ENCODE measurements around the gene UMPS.
"Not testable (repeated sequence)": the region's sequence is repeated elsewhere in the genome, so short reads cannot be mapped to it uniquely, and the experiment has no call there.

Gene UMPS

GRCh38 chr3:124707223-124707622 is 23.0 kb upstream of the UMPS start:
- H3K36me3 ChIP-seq (ENCODE audit: control insufficient read depth, insufficient read depth, low read length); H3K4me1 ChIP-seq (ENCODE audit: control insufficient read depth, insufficient read depth, low read length); H3K9me3 ChIP-seq (ENCODE audit: control insufficient read depth, low read length); H3K27me3 ChIP-seq (ENCODE audit: control insufficient read depth, insufficient read depth, low read length, poor library complexity, severe bottlenecking); H3K4me3 ChIP-seq (ENCODE audit: insufficient read depth, low read depth, low read length): not testable (repeated sequence)
- 87 to 90% methylated on average over 2 of the region's 2 CpGs for WGBS, 2 experiments
- peak overlapping the region; percentile 53 for H3K27ac ChIP-seq (ENCODE audit: insufficient read depth, low read depth, low read length, poor library complexity, severe bottlenecking)

- H3K36me3 ChIP-seq (ENCODE audit: control insufficient read depth, insufficient read depth, low read length): no peaks in the 10 kb centered on the region
- peak overlapping the region; percentile 53 for H3K27ac ChIP-seq (ENCODE audit: insufficient read depth, low read depth, low read length, poor library complexity, severe bottlenecking)
- peaks cover 7% of the 10 kb centered on the region for H3K4me1 ChIP-seq (ENCODE audit: control insufficient read depth, insufficient read depth, low read length)
- peaks cover 2% of the 10 kb centered on the region for H3K9me3 ChIP-seq (ENCODE audit: control insufficient read depth, low read length)
- no peaks in the 10 kb centered on the region for H3K27me3 ChIP-seq (ENCODE audit: control insufficient read depth, insufficient read depth, low read length, poor library complexity, severe bottlenecking)
- 9 to 33% methylated on average over 1 of the region's 1 CpG for WGBS, 2 experiments
- no peak overlapping the region for H3K4me3 ChIP-seq (ENCODE audit: insufficient read depth, low read depth, low read length)
These were observed 22.6 kb upstream of the UMPS start for GRCh38 chr3:124707656-124708062.

GRCh38 chr3:124714223-124714853 is 15.9 kb upstream of the UMPS start:
- no peak overlapping the region for H3K4me3 ChIP-seq (ENCODE audit: insufficient read depth, low read depth, low read length)
- H3K27ac ChIP-seq (ENCODE audit: insufficient read depth, low read depth, low read length, poor library complexity, severe bottlenecking): no peak overlapping the region
- 91% methylated on average over 11 of the region's 11 CpGs for WGBS, 2 experiments
- peaks cover 2% of the 10 kb centered on the region for H3K9me3 ChIP-seq (ENCODE audit: control insufficient read depth, low read length)
- no peaks in the 10 kb centered on the region for H3K27me3 ChIP-seq (ENCODE audit: control insufficient read depth, insufficient read depth, low read length, poor library complexity, severe bottlenecking)
- H3K4me1 ChIP-seq (ENCODE audit: control insufficient read depth, insufficient read depth, low read length): no peaks in the 10 kb centered on the region
- H3K36me3 ChIP-seq (ENCODE audit: control insufficient read depth, insufficient read depth, low read length): no peaks in the 10 kb centered on the region

- WGBS, 2 experiments: 90 to 91% methylated on average over 2 of the region's 2 CpGs
- Histone ChIP-seq H3K36me3 (ENCODE audit: control insufficient read depth, insufficient read depth, low read length) (no peaks in the 10 kb centered on the region), H3K27me3 (ENCODE audit: control insufficient read depth, insufficient read depth, low read length, poor library complexity, severe bottlenecking) (peaks cover 29% of the 10 kb centered on the region), H3K4me1 (ENCODE audit: control insufficient read depth, insufficient read depth, low read length) (no peaks in the 10 kb centered on the region), H3K4me3 (ENCODE audit: insufficient read depth, low read depth, low read length) (no peak overlapping the region), H3K9me3 (ENCODE audit: control insufficient read depth, low read length) (no peaks in the 10 kb centered on the region), H3K27ac (ENCODE audit: insufficient read depth, low read depth, low read length, poor library complexity, severe bottlenecking) (no peak overlapping the region)
These were observed 7.7 kb upstream of the UMPS start for GRCh38 chr3:124722589-124722988.

- Histone ChIP-seq H3K4me3 (ENCODE audit: insufficient read depth, low read depth, low read length) (peak overlapping the region; percentile 71), H3K27ac (ENCODE audit: insufficient read depth, low read depth, low read length, poor library complexity, severe bottlenecking) (no peak overlapping the region), H3K36me3 (ENCODE audit: control insufficient read depth, insufficient read depth, low read length) (no peaks in the 10 kb centered on the region), H3K4me1 (ENCODE audit: control insufficient read depth, insufficient read depth, low read length) (peaks cover 7% of the 10 kb centered on the region), H3K9me3 (ENCODE audit: control insufficient read depth, low read length) (no peaks in the 10 kb centered on the region), H3K27me3 (ENCODE audit: control insufficient read depth, insufficient read depth, low read length, poor library complexity, severe bottlenecking) (peaks cover 31% of the 10 kb centered on the region)
- 24 to 29% methylated on average over 13 of the region's 13 CpGs for WGBS, 2 experiments
These were observed 667 bp downstream of the UMPS start for GRCh38 chr3:124730941-124731297.

- Histone ChIP-seq H3K36me3 (ENCODE audit: control insufficient read depth, insufficient read depth, low read length) (peaks cover 2% of the 10 kb centered on the region), H3K4me1 (ENCODE audit: control insufficient read depth, insufficient read depth, low read length) (peaks cover 7% of the 10 kb centered on the region), H3K27ac (ENCODE audit: insufficient read depth, low read depth, low read length, poor library complexity, severe bottlenecking) (no peak overlapping the region), H3K9me3 (ENCODE audit: control insufficient read depth, low read length) (no peaks in the 10 kb centered on the region), H3K27me3 (ENCODE audit: control insufficient read depth, insufficient read depth, low read length, poor library complexity, severe bottlenecking) (peaks cover 26% of the 10 kb centered on the region), H3K4me3 (ENCODE audit: insufficient read depth, low read depth, low read length) (no peak overlapping the region)
- 91 to 94% methylated on average over 4 of the region's 4 CpGs for WGBS, 2 experiments
These were observed 1.5 kb downstream of the UMPS start for GRCh38 chr3:124731760-124732159.

GRCh38 chr3:124741027-124741426 is 10.8 kb downstream of the UMPS start:
- 92 to 96% methylated on average over 6 of the region's 6 CpGs for WGBS, 2 experiments
- Histone ChIP-seq H3K27ac (ENCODE audit: insufficient read depth, low read depth, low read length, poor library complexity, severe bottlenecking) (no peak overlapping the region), H3K4me1 (ENCODE audit: control insufficient read depth, insufficient read depth, low read length) (no peaks in the 10 kb centered on the region), H3K9me3 (ENCODE audit: control insufficient read depth, low read length) (no peaks in the 10 kb centered on the region), H3K27me3 (ENCODE audit: control insufficient read depth, insufficient read depth, low read length, poor library complexity, severe bottlenecking) (no peaks in the 10 kb centered on the region), H3K4me3 (ENCODE audit: insufficient read depth, low read depth, low read length) (no peak overlapping the region), H3K36me3 (ENCODE audit: control insufficient read depth, insufficient read depth, low read length) (peaks cover 80% of the 10 kb centered on the region)

GRCh38 chr3:124745756-124746155 is 15.5 kb downstream of the UMPS start:
- Histone ChIP-seq H3K36me3 (ENCODE audit: control insufficient read depth, insufficient read depth, low read length) (peaks cover 46% of the 10 kb centered on the region), H3K27me3 (ENCODE audit: control insufficient read depth, insufficient read depth, low read length, poor library complexity, severe bottlenecking) (no peaks in the 10 kb centered on the region), H3K27ac (ENCODE audit: insufficient read depth, low read depth, low read length, poor library complexity, severe bottlenecking) (no peak overlapping the region), H3K4me1 (ENCODE audit: control insufficient read depth, insufficient read depth, low read length) (no peaks in the 10 kb centered on the region), H3K4me3 (ENCODE audit: insufficient read depth, low read depth, low read length) (no peak overlapping the region), H3K9me3 (ENCODE audit: control insufficient read depth, low read length) (no peaks in the 10 kb centered on the region)
- WGBS, 2 experiments: 94 to 96% methylated on average over 6 of the region's 6 CpGs

GRCh38 chr3:124747111-124747981 is 17.1 kb downstream of the UMPS start:
- Histone ChIP-seq H3K36me3 (ENCODE audit: control insufficient read depth, insufficient read depth, low read length) (peaks cover 32% of the 10 kb centered on the region), H3K9me3 (ENCODE audit: control insufficient read depth, low read length) (no peaks in the 10 kb centered on the region), H3K27ac (ENCODE audit: insufficient read depth, low read depth, low read length, poor library complexity, severe bottlenecking) (no peak overlapping the region), H3K4me1 (ENCODE audit: control insufficient read depth, insufficient read depth, low read length) (no peaks in the 10 kb centered on the region), H3K4me3 (ENCODE audit: insufficient read depth, low read depth, low read length) (no peak overlapping the region), H3K27me3 (ENCODE audit: control insufficient read depth, insufficient read depth, low read length, poor library complexity, severe bottlenecking) (no peaks in the 10 kb centered on the region)
- WGBS, 2 experiments: 90 to 93% methylated on average over 14 of the region's 14 CpGs

GRCh38 chr3:124748560-124749198 is 18.4 kb downstream of the UMPS start:
- Histone ChIP-seq H3K4me1 (ENCODE audit: control insufficient read depth, insufficient read depth, low read length) (no peaks in the 10 kb centered on the region), H3K4me3 (ENCODE audit: insufficient read depth, low read depth, low read length) (no peak overlapping the region), H3K27ac (ENCODE audit: insufficient read depth, low read depth, low read length, poor library complexity, severe bottlenecking) (no peak overlapping the region), H3K36me3 (ENCODE audit: control insufficient read depth, insufficient read depth, low read length) (peaks cover 25% of the 10 kb centered on the region), H3K9me3 (ENCODE audit: control insufficient read depth, low read length) (no peaks in the 10 kb centered on the region), H3K27me3 (ENCODE audit: control insufficient read depth, insufficient read depth, low read length, poor library complexity, severe bottlenecking) (no peaks in the 10 kb centered on the region)
- WGBS, 2 experiments: 91 to 97% methylated on average over 8 of the region's 8 CpGs

Data from ectodermal cell (in vitro differentiated cells).